Mucosa of descending colon (tissue), 3 donors: ENCODE results near the gene TROAP. TPM values are rescaled to one million over a fixed set of nuclear protein-coding genes. Genes with fewer than 3 reads are reported as not detected.

ENCODE experiments used
- ATAC-seq: fragments of 200-7000 bp; cut with Tn5 transposase; one replicate; pipeline ENCODE4 v1.9.1; 2020; ENCODE audit warnings: mild to moderate bottlenecking, moderate library complexity
- DNase-seq, 3 donors: peaks; one replicate each; pipeline ENCODE4 v3.0.0-alpha.2; 2020
- H3K36me3 ChIP-seq: fragments of 200-600 bp; one replicate; pipeline ENCODE4 v1.8.0; 2021; ENCODE audit warnings: low read depth, mild to moderate bottlenecking
- H3K4me1 ChIP-seq: fragments of 200-600 bp; one replicate; pipeline ENCODE4 v1.8.0; 2021; ENCODE audit warnings: low read depth, mild to moderate bottlenecking
- H3K4me3 ChIP-seq: fragments of 200-600 bp; one replicate; pipeline ENCODE4 v1.8.0; 2021; ENCODE audit warnings: mild to moderate bottlenecking
- H3K9me3 ChIP-seq: fragments of 200-600 bp; one replicate; pipeline ENCODE4 v1.8.0; 2021; ENCODE audit warnings: mild to moderate bottlenecking
- intact Hi-C, 2 donors: fragments of 100-400 bp; cut with DNase I in 1 of 2; cut with micrococcal nuclease in 1 of 2; formaldehyde crosslinking; loops; one replicate each; pipeline versions ENCODE4 v1.11.0 to v1.11.1; 2022; cut with DNase I, micrococcal nuclease
- total RNA-seq, 3 donors: library from RNA; stranded (reverse); fragmentation: NEBNext Ultra II Directional in 2 of 3; extraction: Animal tissue kit (Norgen Biotek cat#: 25700) in 2 of 3; gene quantifications; one replicate each; pipeline versions ENCODE4 v1.2.1 to v1.2.4, GENCODE V29; 2021 to 2023
- TF ChIP-seq, protein P1 (sequence below): fragments of 200-600 bp; IDR thresholded peaks from one replicate; pipeline ENCODE4 v1.8.0; 2022; ENCODE audit warnings: antibody characterized with exemption, mild to moderate bottlenecking
- donor health status: DM: no; HTN: no; CAD: no; lungs with moderate emphysema.
- donor health status: DM: no; HTN: no; CAD: no.
- donor health status: DM: no; HTN: yes; CAD: no.

Gene TROAP
- total RNA-seq, 3 donors from 2014 or later, result 4.4 to 18.8 (median 5.8) TPM

DNA sequence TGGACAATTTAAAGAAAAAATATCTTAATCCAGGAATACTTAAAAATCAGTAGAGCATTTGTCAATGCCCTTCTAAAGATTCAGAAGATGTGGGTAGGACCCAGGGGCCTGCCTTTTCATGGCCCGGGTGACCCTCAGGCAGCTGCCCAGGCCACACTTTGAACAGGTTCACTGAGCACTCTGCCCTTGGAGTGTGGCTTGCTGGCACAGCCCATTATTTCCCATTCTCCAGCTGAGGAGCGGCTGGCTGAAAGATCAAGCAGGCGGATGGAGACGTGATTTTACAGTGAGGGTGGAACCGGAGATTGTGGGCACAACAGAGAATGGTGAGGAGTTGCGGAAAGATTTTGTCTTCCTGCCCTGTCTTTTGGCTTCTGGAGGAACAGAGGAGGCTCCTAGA lies 35.2 kb upstream of the TROAP start:
- intact Hi-C loops, result loop anchor here (10.0 kb wide), 2 partner anchors 47 to 57 kb away; partner anchors contain the start of genes C1QL4 (in 1 of the 2) and DNAJC22 (in 1 of the 2)
- no peak overlapping the region for H3K4me3 ChIP-seq
- H3K4me1 ChIP-seq, result no peaks in the 10 kb centered on the region
- no peak for DNase-seq
- H3K36me3 ChIP-seq, result no peaks in the 10 kb centered on the region
- TF ChIP-seq, protein P1, sequence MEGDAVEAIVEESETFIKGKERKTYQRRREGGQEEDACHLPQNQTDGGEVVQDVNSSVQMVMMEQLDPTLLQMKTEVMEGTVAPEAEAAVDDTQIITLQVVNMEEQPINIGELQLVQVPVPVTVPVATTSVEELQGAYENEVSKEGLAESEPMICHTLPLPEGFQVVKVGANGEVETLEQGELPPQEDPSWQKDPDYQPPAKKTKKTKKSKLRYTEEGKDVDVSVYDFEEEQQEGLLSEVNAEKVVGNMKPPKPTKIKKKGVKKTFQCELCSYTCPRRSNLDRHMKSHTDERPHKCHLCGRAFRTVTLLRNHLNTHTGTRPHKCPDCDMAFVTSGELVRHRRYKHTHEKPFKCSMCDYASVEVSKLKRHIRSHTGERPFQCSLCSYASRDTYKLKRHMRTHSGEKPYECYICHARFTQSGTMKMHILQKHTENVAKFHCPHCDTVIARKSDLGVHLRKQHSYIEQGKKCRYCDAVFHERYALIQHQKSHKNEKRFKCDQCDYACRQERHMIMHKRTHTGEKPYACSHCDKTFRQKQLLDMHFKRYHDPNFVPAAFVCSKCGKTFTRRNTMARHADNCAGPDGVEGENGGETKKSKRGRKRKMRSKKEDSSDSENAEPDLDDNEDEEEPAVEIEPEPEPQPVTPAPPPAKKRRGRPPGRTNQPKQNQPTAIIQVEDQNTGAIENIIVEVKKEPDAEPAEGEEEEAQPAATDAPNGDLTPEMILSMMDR, result no peak
- no peaks in the 10 kb centered on the region for H3K9me3 ChIP-seq
- no peak for ATAC-seq

DNA sequence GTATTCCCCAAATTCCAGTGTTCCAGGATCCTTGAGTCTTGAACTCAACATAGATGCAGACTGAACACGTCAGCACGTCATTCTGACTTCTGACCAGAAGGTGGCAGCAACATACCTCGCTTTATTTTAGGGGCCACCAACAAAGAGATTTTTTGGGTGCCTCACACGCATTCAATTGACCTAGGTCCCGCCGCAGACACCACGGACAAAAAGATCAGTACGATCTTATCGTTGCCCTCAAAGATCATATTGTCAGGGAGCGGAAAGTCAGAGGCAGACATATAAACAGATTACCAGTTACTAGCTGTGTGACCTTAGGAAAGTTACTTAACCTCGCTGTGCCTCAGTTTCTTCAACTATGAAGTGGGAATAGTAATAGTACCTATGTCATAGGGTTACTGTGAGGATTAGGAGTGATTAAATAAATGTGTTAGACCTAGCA lies 34.6 kb upstream of the TROAP start:
- H3K4me3 ChIP-seq, result no peak overlapping the region
- ATAC-seq, result peak; percentile 71
- no peaks in the 10 kb centered on the region for H3K36me3 ChIP-seq
- no peaks in the 10 kb centered on the region for H3K9me3 ChIP-seq
- intact Hi-C loops, result loop anchor here (10.0 kb wide), 2 partner anchors 46 to 56 kb away; partner anchors contain the start of genes C1QL4 (in 1 of the 2) and DNAJC22 (in 1 of the 2)
- TF ChIP-seq, protein P1, result peak; percentile 69
- DNase-seq, result peak in 1 of 3 donors; percentile 78
- H3K4me1 ChIP-seq, result no peaks in the 10 kb centered on the region

DNA sequence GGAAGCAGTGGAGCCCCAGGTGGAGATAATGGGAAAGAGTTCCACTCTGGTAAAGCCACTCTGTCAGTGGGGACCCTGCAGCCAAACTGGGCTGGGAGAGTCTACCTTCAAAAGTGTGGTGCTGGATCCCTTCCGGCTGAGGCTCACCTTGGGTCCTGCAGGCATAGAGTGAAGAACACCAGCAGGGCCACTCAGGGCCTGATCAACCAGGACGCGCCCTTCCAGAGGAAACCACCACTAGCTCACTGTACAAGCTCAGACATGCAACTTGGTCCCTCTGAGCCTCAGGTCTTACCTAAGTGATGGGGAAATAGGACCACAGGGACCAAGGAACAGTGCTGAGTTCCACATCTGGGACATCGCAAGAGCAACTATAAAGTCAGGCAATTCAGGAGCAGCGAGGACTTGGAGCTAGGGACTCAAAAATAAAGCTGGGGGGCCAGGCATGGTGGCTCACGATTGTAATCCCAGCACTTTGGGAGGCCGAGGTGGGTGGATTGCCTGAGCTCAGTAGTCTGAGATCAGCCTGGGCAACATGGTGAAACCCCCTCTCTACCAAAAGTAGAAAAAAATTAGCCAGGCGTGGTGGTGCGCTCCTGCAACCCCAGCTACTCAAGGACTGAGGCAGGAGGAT lies 34.0 kb upstream of the TROAP start:
- no peak for ATAC-seq
- DNase-seq, result no peak
- H3K36me3 ChIP-seq, result no peaks in the 10 kb centered on the region
- intact Hi-C loops, result loop anchor here (10.0 kb wide), 2 partner anchors 46 to 56 kb away; partner anchors contain the start of genes C1QL4 (in 1 of the 2) and DNAJC22 (in 1 of the 2)
- H3K4me3 ChIP-seq, result no peak overlapping the region
- TF ChIP-seq, protein P1, result no peak
- no peaks in the 10 kb centered on the region for H3K4me1 ChIP-seq
- no peaks in the 10 kb centered on the region for H3K9me3 ChIP-seq

DNA sequence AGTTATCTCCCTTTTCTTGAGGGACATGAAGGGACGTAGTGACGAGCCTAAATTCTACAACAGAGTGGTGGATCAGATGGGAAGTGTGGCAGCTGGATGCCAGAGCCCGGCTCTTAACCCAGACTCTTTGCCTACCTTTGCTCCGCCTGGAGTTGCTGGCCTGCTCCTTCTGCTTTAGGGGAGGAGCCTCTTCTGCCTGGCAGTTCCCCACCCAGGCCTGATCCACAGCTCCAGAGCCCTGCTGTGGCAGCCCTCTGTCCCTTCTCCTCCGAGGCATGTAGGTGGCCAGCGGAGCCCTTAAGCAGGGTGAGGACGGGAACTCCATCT lies 30.4 kb upstream of the TROAP start:
- TF ChIP-seq, protein P1, result no peak
- ATAC-seq (no peak), DNase-seq (no peak)
- no peaks in the 10 kb centered on the region for H3K9me3 ChIP-seq
- no peaks in the 10 kb centered on the region for H3K36me3 ChIP-seq
- H3K4me1 ChIP-seq, result peaks cover 19% of the 10 kb centered on the region
- no peak overlapping the region for H3K4me3 ChIP-seq
- intact Hi-C loops, result no loop called here

DNA sequence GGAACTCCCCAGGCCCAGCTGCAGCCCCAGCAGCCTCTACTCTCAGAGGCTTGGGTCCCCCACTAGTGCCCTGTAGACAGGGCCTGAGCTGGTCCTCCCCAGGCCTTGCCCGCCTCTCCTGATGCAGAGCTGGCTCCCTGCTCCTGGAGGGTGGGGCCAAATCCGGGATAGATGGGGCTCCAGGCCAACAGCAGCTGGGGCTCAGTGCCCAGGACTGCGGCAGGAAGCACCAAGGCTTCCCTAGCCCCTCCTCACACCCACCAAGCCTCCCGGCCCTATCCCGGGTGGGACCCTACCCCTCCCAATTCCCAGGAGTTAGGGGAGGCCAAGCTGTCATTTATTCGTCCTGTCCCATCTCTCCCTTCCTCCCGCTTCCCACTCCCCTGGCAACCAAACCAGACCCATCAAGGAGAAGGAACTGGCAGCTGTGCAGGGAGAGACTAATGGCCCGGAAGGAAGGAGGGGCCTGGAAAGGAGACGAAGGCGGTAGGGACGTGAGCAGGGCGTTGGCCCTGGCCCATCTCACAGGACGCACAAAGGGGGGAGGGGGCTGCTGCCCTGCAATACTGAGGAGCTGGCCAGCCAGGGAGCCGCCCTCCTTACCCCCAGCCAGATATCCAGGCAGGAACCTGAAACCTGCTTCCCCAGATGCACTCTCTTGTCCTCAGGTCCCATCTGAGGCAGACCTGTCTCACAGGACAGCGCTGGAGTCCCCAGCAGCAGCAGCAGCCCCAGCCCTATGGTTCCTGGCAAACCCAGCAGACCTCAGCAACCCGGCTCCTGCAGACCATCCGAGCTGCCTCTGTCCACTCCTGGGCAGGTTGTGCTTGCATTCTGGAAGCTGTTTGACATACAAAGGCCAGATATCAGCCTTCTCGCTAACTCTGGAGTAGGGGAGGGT lies 29.7 kb upstream of the TROAP start:
- Histone ChIP-seq H3K9me3 (no peaks in the 10 kb centered on the region), H3K36me3 (no peaks in the 10 kb centered on the region), H3K4me1 (peaks cover 19% of the 10 kb centered on the region), H3K4me3 (no peak overlapping the region)
- TF ChIP-seq, protein P1, result no peak
- DNase-seq, result peak in 1 of 3 donors; percentile 24
- peak; percentile 11 for ATAC-seq
- intact Hi-C loops, result no loop called here
